Keratinocyte (primary cell): ENCODE measurements around the gene CD44. TPM values are rescaled to one million over a fixed set of nuclear protein-coding genes. Genes with fewer than 3 reads are reported as not detected.

Experiments used
- DNase-seq: peaks from one replicate; pipeline ENCODE4 v3.0.0-alpha.2; 2011; ENCODE audit warnings: low read depth, missing footprints, low spot score
- FAIRE-seq: peaks from 2 replicates; lab custom pipeline; 2011; peaks lifted over from hg19 to GRCh38; lab: Jason Lieb, UNC
- H2AFZ ChIP-seq: 2 replicates; pipeline ENCODE4 v1.6.0; 2012; ENCODE audit warnings: low read length, control low read depth, inconsistent platforms; ENCODE audit not compliant: control insufficient read depth
- H3K27ac ChIP-seq: 2 replicates; pipeline ENCODE4 v1.5.1; 2011; ENCODE audit warnings: low read length; ENCODE audit not compliant: control insufficient read depth, insufficient read depth
- H3K27me3 ChIP-seq: 3 replicates; pipeline ENCODE4 v1.6.0; 2011; ENCODE audit warnings: low read length; ENCODE audit not compliant: control insufficient read depth, insufficient read depth; ENCODE audit errors: extremely low read depth
- H3K36me3 ChIP-seq, 2 experiments: 2 replicates in 1 of 2; 3 replicates in 1 of 2; pipeline ENCODE4 v1.5.1; 2011; ENCODE audit warnings: low read length in 2 of 2, mild to moderate bottlenecking in 1 of 2; ENCODE audit not compliant: control insufficient read depth in 2 of 2, insufficient read depth in 2 of 2; ENCODE audit errors: extremely low read depth in 1 of 2
- H3K4me1 ChIP-seq: 3 replicates; pipeline ENCODE4 v1.5.1; 2011; ENCODE audit warnings: low read length; ENCODE audit not compliant: control insufficient read depth, insufficient read depth; ENCODE audit errors: extremely low read depth
- H3K4me2 ChIP-seq: 3 replicates; pipeline ENCODE4 v1.6.0; 2011; ENCODE audit warnings: low read depth, low read length; ENCODE audit not compliant: control insufficient read depth, insufficient read depth; ENCODE audit errors: extremely low read depth
- H3K4me3 ChIP-seq, 3 experiments: fragments of 200-600 bp in 1 of 3; sonication (generic) in 1 of 3; 2 replicates in 2 of 3; 3 replicates in 1 of 3; pipeline ENCODE4 v1.5.1; 2011 to 2016; ENCODE audit warnings: low read length in 3 of 3, mild to moderate bottlenecking in 3 of 3, control low read depth in 2 of 3, inconsistent platforms in 1 of 3, low read depth in 1 of 3, mixed read lengths in 1 of 3, mixed run types in 1 of 3, moderate library complexity in 1 of 3; ENCODE audit not compliant: control insufficient read depth in 2 of 3, insufficient read depth in 2 of 3; ENCODE audit errors: extremely low read depth in 1 of 3
- H3K79me2 ChIP-seq: 2 replicates; pipeline ENCODE4 v1.6.0; 2012; ENCODE audit warnings: low read length; ENCODE audit not compliant: control insufficient read depth, insufficient read depth
- H3K9ac ChIP-seq: 3 replicates; pipeline ENCODE4 v1.6.0; 2011; ENCODE audit warnings: low read length; ENCODE audit not compliant: control insufficient read depth, insufficient read depth; ENCODE audit errors: extremely low read depth
- H3K9me1 ChIP-seq: 3 replicates; pipeline ENCODE4 v1.6.0; 2011; ENCODE audit warnings: low read length; ENCODE audit not compliant: control insufficient read depth, insufficient read depth; ENCODE audit errors: extremely low read depth
- H3K9me3 ChIP-seq: 2 replicates; pipeline ENCODE4 v1.5.1; 2012; ENCODE audit warnings: low read depth, low read length; ENCODE audit not compliant: control insufficient read depth
- H4K20me1 ChIP-seq: 3 replicates; pipeline ENCODE4 v1.6.0; 2011; ENCODE audit warnings: low read length; ENCODE audit not compliant: control insufficient read depth, insufficient read depth; ENCODE audit errors: extremely low read depth
- CTCF ChIP-seq, 3 experiments: IDR thresholded peaks in 1 of 3; conservative IDR thresholded peaks in 1 of 3; optimal IDR thresholded peaks in 1 of 3; 2 replicates in 2 of 3; 3 replicates in 1 of 3; pipeline versions ENCODE3 to v1.5.1; 2011; ENCODE audit warnings: low read length in 3 of 3, mild to moderate bottlenecking in 3 of 3, moderate library complexity in 2 of 3, control low read depth in 1 of 3, inconsistent platforms in 1 of 3; ENCODE audit not compliant: insufficient read depth in 2 of 3; ENCODE audit errors: extremely low read depth in 1 of 3
- EZH2 ChIP-seq: IDR thresholded peaks from one replicate; pipeline ENCODE4 v1.6.1; 2012; ENCODE audit warnings: inconsistent platforms, mild to moderate bottlenecking, low read length, moderate library complexity
- dilution Hi-C: fragments of 300-500 bp; cut with MboI; formaldehyde crosslinking; loops from one replicate; pipeline ENCODE4 v1.7.0; 2020; ENCODE audit warnings: low sequenced_read_pairs; ENCODE audit not compliant: extremely low pct_ligation_motif_present
- polyA plus RNA-seq, 5 experiments: library from polyadenylated mRNA; depleted of rRNA in 3 of 5; stranded (reverse) in 3 of 5; stranded (forward) in 1 of 5; unstranded in 1 of 5; fragments of >200 nt; gene quantifications; 1 replicate in 1 of 5; 2 replicates in 3 of 5; 3 replicates in 1 of 5; pipeline versions ENCODE4 v1.2.1 to v1.2.3, GENCODE V29; 2011 to 2012; ENCODE audit warnings: missing spikeins in 2 of 5, low read depth in 1 of 5, low replicate concordance in 1 of 5

The CD44 gene
- polyA plus RNA-seq, 1 donor (not counting 4 experiments of a cell fraction or from before 2014, with no cell fraction given) = 2,038 TPM

- Histone ChIP-seq H3K4me3 (peak overlapping the region in 2 of 3 experiments; percentile 9 to 48), H3K36me3 (peaks cover 12 to 42% of the 10 kb centered on the region in 2 experiments), H3K9ac (peak overlapping the region; percentile 61), H3K9me1 (peaks cover 2% of the 10 kb centered on the region), H4K20me1 (peaks cover 3% of the 10 kb centered on the region), H3K27me3 (no peaks in the 10 kb centered on the region), H3K27ac (peak overlapping the region; percentile 87), H3K79me2 (peaks cover 95% of the 10 kb centered on the region), H2AFZ (no peak overlapping the region), H3K4me1 (peaks cover 98% of the 10 kb centered on the region), H3K4me2 (peak overlapping the region; percentile 81), H3K9me3 (no peaks in the 10 kb centered on the region)
- FAIRE-seq (peak; percentile 61), DNase-seq (no peak)
- dilution Hi-C loops = no loop called here
- TF ChIP-seq EZH2 = no peak
- no peak for TF ChIP-seq CTCF (optimal IDR thresholded peaks at IDR 0.05 in 1 of 3, IDR thresholded peaks at IDR 0.05 in 1 of 3, conservative IDR thresholded peaks at IDR 0.05 in 1 of 3; ENCODE audit: extremely low read depth in 1 of 3, insufficient read depth in 2 of 3, low read length in 3 of 3)
Measured at GRCh38 chr11:35165423-35166368, 26.7 kb downstream of the CD44 start.

- Histone ChIP-seq H4K20me1 (peaks cover 3% of the 10 kb centered on the region), H3K79me2 (peaks cover 95% of the 10 kb centered on the region), H3K27me3 (no peaks in the 10 kb centered on the region), H3K4me2 (peak overlapping the region; percentile 81), H3K36me3 (peaks cover 13 to 39% of the 10 kb centered on the region in 2 experiments), H3K9ac (peak overlapping the region; percentile 61), H3K4me3 (peak overlapping the region in 2 of 3 experiments; percentile 22 to 48), H3K27ac (peak overlapping the region; percentile 87), H3K4me1 (peaks cover 96% of the 10 kb centered on the region), H2AFZ (no peak overlapping the region), H3K9me1 (peaks cover 2% of the 10 kb centered on the region), H3K9me3 (no peaks in the 10 kb centered on the region)
- TF ChIP-seq EZH2 = no peak
- TF ChIP-seq CTCF (optimal IDR thresholded peaks at IDR 0.05 in 1 of 3, IDR thresholded peaks at IDR 0.05 in 1 of 3, conservative IDR thresholded peaks at IDR 0.05 in 1 of 3; ENCODE audit: extremely low read depth in 1 of 3, insufficient read depth in 2 of 3, low read length in 3 of 3) = peak in 1 of 3 experiments; percentile 4
- dilution Hi-C loops = no loop called here
- peak; percentile 67 for DNase-seq
- peak; percentile 78 for FAIRE-seq
Measured at GRCh38 chr11:35166369-35167360, 27.7 kb downstream of the CD44 start.
